Fibroblast of pulmonary artery (primary cell): Measurements from ENCODE around the gene HMX1.

Experiments
- DNase-seq: peaks from one replicate; pipeline ENCODE4 v3.0.0-alpha.2; 2010; ENCODE audit warnings: low read depth
- H3K4me3 ChIP-seq: replicated peaks from 2 replicates; pipeline ENCODE4 v1.5.1; 2011; ENCODE audit warnings: low read depth, mild to moderate bottlenecking, control low read depth, low read length, moderate library complexity
- TF ChIP-seq, protein P1 (sequence below): IDR thresholded peaks from 2 replicates; pipeline ENCODE4 v1.5.1; 2011; ENCODE audit warnings: mild to moderate bottlenecking, control low read depth, low read length, inconsistent platforms; ENCODE audit errors: missing control alignments

The HMX1 gene

DNA sequence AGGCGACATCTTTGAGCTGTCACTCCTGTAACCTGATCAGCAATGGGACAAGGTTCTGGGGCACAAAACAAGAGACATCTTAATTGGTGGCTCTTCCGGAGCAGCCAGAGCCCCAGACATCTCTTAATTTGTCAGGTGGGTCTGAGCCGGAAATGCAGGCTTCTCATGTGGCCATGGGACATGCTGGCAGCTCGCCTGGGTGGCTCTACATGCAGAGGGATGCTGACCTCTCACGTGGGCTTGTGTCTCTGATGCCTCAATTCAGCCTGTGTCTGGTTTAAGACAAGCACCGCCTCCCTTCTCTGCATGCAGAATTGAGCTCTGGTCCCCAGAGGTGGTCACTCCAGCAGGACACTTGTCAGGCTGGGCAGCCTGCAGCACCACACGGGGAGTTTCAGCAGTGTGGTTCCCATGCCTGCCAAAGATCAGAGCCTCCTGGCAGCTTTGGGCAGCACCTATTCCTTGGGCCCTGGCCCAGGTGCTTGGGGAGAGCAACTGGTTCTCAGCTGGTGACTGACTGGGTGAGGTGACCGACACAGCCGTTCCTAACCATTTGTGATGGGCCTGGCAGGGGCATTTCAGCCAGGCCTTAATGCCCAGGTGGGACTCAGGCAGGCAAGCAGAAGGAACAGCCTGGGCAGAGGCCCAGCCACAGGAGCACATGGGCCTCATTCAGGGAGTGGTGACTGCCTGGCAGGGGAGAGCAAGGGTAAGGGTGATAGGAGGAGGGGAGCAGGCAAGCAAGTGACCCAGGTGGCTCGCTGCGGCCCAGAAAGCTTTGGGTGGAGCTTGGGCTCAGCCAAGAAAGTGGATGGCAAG lies 53.4 kb downstream of the HMX1 start:
- no peak for DNase-seq
- H3K4me3 ChIP-seq = no peak overlapping the region
- TF ChIP-seq, protein P1, sequence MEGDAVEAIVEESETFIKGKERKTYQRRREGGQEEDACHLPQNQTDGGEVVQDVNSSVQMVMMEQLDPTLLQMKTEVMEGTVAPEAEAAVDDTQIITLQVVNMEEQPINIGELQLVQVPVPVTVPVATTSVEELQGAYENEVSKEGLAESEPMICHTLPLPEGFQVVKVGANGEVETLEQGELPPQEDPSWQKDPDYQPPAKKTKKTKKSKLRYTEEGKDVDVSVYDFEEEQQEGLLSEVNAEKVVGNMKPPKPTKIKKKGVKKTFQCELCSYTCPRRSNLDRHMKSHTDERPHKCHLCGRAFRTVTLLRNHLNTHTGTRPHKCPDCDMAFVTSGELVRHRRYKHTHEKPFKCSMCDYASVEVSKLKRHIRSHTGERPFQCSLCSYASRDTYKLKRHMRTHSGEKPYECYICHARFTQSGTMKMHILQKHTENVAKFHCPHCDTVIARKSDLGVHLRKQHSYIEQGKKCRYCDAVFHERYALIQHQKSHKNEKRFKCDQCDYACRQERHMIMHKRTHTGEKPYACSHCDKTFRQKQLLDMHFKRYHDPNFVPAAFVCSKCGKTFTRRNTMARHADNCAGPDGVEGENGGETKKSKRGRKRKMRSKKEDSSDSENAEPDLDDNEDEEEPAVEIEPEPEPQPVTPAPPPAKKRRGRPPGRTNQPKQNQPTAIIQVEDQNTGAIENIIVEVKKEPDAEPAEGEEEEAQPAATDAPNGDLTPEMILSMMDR = no peak

DNA sequence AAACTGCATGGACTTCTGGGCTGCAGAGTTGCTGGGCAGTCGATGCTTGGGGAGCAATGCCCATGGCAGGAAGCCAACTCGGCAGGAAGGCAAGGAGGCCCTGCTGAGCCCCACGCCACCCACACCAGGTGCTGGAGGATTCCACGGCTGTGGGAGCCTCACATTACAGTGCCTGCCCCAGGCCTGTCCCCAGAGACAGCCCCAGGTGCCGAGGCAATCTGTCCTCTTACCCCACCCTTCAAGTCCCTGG lies 53.9 kb downstream of the HMX1 start:
- no peak overlapping the region for H3K4me3 ChIP-seq
- TF ChIP-seq, protein P1 = no peak
- no peak for DNase-seq

DNA sequence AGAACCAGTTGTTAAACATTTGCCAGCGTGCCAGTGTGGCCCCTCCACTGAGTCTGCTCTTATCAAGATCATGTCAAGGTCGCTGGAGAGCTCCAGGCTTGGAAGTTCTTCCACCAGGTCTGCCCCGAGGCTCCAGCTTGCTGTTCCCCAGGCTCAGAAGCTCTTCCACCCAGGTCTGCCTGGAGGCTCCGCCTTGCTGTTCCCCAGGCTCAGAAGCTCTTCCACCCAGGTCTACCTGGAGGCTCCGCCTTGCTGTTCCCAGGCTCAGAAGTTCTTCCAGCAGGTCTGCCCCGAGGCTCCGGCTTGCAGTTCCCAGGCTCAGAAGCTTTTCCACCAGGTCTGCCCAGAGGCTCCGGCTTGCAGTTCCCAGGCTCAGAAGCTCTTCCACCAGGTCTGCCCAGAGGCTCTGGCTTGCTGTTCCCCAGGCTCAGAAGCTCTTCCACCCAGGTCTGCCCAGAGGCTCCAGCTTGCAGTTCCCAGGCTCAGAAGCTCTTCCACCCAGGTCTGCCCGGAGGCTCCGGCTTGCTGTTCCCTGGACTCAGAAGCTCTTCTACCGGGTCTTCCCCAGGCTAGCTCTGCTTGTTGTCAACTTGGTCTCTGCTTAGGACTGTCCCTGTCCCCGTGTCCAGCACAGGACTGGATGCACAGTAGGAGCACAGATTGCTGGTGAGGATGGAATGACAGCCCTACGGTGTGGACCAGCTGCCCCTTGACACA lies 54.4 kb downstream of the HMX1 start:
- H3K4me3 ChIP-seq = no peak overlapping the region
- no peak for DNase-seq
- TF ChIP-seq, protein P1 = no peak
